ENCODE results near the gene COX4I2.
A peak's percentile ranks its signal among the peaks of the same experiment; 100 is the strongest.
"Not testable (repeated sequence)": the region's sequence is repeated elsewhere in the genome, so short reads cannot be mapped to it uniquely, and the experiment has no call there.

The COX4I2 gene

DNA sequence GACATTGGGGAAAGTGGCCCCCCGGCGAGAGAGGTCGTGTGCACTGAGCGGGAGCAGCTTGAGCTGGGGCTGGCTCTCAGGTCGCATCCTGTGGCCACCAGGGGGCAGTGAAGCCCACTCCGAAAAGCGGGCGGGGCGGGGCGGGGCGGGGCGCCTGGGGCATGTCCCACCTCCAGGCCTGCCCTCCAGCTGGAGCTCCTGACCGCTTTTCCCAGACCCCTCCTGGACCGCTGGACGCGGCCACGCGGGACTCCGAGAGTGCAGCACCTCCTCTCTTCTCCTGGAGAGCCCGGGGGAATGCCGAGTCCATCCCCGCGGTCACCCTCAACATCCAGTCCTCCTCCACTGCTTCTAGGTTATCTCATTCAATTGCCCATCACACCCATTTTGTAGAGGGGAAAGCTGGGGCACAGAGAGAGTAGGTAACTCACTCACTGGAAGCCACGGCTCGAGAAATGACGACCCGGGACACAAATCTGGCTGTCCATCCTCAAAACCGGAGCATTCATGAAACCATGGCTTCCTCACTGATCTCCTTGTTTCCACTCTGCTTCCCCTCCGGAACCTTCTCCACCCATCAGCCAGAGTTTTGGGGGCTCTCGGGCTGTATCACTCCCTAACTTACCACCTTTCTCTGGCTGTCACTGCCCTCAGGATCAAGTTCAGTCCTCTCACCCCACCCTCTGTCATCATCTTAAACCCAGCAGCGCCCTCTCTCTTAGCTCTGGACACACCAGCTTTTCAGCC, 24.1 kb downstream of the COX4I2 start:
- peak; percentile 87 for DNase-seq

DNA sequence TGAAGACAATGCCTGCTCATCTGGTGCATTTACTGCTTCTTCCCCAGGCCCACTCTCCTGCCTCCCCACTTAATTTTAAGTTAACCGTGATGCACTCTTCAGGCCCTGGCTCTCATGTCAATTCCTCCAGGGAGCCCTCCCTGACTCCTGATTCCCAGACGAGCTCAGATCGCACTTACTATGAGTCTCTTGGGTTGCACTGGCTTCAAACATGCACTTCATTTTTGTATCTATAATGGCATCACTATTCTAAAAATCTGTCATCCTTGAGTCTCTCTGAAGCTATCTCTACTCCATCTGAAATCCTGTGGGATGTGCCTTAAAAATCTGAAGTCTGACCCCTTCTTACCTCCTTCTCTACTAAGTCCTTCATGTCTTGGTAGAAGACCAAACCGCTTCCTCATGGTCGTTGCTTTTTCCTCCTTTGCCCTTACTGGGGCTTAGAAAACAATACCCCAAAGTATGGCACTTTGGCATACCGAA, 24.7 kb downstream of the COX4I2 start:
- DNase-seq = no peak

DNA sequence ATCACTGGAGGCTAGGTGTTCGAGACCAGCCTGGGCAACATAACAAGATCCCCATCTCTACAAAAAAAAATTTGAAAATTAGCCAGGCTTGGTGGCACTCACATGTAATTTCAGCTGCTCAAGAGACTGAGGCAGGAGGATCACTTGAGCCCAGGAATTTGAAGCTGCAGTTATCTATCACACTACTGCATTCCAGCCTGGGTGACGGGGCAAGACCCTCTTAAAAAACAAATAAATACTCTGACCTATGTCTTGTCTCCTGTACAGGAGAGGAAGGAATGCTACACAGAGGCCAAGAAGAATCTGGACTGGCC, 25.8 kb downstream of the COX4I2 start:
- no peak for DNase-seq

DNA sequence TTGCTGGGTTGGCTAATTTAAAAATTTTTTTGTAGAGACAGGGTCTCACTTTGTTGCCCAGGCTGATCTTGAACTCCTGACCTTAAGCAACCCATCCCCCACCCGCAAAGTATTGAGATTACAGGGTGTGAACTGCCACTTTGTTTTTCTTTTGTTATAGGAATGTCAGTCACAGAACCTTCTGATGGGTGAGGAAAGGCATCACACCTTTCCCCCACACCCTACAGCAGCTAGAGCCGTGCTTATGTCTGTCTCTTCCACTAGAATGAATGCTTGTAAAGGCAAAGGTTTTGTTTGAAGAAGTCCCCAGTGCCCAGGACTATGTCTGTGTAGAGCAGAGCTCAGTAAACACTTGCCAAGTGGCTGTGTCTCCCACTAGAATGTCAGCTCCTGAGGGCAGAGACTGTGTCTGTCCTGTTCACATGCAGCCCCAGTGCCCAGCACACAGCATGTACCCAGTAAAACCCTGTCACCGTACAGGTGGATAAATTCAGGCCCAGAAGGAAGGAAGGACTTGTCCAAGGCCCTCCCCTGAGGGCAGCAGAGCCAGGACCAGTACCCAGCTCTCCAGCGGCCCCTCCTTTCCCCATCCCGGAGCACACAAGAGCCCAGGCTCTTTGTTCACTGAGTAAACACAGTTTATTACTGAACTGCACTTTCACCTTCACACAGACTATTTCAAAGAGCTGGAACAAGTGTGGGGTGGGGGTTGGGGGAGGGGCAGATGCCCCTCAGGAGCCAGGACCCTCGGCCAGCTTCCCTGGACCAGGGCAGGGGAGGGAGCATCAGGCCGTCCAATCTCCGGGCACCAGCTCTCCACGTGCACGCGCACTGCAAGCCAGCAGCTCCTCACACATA, 26.4 kb downstream of the COX4I2 start:
- DNase-seq = peak; percentile 91

DNA sequence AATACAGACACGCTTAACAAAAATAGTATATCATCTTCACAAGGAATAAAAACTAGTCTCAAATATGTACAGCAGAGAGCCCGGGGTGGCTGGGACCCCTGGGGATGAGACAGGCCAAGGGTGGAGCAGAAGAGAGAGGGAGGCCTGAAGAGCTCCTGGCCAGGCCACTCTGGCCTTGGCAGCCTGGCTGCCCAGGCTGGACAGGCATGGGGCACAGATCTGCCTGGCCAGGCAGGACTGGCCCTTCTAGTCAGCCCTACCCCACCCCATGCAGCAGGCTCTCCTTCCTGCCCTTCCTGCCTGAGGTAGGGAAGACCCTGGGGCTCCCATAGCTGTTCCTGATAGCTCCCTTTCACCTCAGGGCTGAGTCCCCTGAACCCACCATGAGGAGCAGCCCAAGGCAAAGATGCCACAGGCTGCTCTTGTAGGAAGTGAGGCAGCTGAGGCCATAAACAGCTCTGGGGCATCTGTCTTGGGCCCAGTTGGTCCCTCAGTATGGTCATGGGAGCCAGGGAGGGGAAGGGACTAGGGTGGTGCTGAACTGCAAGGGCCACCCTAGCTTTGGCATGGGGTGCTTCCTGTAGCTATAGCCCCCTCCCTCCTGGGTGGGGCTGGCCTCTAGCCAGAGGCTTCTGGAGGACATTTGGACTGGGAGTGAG, 27.1 kb downstream of the COX4I2 start:
- DNase-seq = peak; percentile 66

DNA sequence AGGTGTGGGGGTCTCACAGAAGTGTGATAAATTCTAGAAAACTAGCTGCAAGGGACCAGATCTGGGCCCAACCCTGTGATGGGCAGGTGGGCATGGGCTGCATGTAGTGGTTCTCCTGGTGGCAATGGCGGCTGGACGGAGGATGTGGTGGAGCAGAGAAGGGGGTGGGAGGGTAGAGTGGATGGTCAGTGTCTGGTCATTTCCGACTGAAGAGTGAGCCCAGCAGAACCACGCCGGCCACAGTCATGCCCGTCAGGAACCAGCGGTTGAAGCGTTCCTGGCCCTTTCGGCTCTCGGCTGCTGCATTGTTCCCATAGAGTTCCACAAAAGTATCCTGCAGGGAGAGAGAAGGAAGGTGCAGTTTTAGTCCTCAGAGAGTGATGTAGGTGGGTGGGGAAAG, 28.0 kb downstream of the COX4I2 start:
- no peak for DNase-seq

DNA sequence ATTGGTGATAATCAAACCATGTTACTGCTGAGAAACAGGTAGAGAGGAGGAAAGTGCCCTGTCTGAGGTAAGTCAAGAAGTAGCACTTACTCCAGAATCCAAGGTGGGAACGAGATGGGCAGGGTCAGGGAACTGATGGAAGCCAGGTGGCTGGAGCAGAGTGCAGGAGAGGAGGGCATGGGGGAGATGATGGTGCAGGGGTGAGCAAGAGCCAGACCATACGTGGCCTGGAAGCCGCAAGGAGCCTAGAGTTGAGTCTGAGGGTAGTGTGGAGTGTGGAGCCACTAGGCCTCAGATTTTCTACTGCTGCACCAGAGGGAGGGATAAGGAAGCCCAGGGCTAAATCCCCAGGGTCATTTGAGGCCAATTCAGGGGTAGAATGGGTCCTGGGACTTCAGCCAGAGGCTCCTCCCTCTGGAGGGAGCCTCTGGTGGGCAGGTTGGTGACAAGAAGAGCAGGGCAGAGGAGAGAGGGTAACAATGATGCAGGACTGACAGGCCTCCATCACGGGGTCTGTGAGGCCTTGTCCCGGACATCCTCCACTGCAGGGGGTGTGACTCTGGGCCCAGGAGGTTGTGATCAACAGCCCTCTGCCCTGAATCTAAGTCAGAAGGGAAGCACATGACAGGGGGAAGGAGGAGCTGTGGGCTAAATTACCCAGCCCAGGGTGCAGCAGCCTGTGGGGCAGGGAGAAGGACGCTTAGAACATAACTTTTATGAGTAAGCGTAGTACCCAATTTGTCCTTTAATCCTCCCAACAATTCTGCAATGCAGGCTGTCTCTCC, 28.7 kb downstream of the COX4I2 start:
- no peak for DNase-seq

DNA sequence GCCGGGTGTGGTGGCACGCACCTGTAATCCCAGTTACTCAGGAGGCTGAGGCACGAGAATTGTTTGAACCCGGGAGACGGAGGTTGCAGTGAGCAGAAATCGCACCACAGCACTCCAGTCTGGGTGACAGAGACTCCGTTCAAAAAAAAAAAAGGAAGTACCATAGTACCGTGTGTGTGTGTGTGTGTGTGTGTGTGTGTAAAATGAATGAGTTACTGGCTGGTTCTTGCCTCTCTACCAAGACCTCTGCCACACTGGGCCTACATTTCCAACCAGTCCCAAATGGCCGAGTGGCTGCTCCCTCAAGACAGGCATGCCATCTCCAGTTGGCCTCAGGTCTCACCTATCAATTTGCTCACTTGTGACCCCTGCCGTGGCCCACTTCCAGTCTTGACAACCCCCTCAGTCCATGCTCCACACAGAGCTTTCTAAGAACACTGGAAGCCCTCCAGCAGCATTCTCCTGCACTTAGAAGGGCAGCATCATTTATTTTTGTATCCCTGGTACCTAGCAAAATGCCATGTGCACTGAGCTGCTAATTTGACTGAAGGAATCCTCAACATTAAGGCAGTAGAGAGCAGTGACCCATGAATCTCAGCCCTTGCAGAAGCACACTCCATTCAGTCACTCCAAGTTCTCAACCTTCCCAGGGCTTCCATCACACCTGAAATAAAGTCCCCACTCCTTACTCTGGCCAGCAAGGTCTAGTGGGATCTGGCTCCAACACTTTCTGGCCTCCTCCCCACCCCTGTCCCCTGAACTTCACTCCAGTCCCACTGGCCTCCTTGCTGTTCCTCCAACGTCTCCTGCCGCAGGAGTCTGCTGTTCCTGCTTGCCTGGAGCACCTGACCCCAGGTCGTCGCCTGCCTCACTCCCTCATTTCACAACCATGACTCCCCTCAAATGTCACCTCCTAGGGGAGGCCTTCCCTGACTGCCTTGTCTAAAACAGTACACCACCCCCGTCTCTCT, 29.9 kb downstream of the COX4I2 start:
- no peak for DNase-seq

DNA sequence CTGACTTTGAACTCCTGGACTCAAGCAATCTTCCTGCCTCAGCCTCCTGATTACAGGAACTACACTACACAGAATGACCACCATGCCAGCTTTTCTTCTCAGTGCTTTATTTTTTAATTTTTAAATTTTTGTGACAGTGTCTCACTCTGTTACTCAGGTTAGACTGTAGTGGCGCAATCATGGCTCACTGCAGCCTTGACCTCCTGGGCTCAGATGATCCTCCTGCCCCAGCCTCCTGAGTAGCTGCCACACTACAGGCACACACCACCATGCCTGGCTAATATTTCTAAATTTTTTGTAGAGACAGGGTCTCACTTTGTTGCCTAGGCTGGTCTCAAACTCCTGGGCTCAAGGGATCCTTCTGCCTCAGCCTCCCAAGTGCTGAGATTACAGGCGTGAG, 31.2 kb downstream of the COX4I2 start:
- DNase-seq = not testable (repeated sequence)

DNA sequence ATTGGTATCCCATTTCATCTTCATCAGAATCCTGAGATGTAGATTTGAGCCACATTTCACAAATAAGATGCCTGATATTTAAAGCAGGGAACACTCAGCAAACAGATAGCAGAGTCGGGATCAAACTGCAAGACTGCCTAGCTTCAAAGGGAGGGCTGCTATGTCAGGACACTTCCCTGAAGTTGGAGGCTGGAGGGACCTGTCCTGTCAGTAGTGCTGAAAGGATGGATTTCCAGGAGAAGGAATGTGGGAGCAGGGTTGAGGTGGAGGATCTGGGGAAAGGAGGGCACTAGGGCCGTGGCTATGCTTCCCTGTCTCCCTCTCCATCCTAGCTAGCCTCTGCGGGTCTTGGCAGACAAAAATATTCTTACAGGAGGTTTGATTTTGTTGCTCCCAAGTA, 32.2 kb downstream of the COX4I2 start:
- DNase-seq = no peak

DNA sequence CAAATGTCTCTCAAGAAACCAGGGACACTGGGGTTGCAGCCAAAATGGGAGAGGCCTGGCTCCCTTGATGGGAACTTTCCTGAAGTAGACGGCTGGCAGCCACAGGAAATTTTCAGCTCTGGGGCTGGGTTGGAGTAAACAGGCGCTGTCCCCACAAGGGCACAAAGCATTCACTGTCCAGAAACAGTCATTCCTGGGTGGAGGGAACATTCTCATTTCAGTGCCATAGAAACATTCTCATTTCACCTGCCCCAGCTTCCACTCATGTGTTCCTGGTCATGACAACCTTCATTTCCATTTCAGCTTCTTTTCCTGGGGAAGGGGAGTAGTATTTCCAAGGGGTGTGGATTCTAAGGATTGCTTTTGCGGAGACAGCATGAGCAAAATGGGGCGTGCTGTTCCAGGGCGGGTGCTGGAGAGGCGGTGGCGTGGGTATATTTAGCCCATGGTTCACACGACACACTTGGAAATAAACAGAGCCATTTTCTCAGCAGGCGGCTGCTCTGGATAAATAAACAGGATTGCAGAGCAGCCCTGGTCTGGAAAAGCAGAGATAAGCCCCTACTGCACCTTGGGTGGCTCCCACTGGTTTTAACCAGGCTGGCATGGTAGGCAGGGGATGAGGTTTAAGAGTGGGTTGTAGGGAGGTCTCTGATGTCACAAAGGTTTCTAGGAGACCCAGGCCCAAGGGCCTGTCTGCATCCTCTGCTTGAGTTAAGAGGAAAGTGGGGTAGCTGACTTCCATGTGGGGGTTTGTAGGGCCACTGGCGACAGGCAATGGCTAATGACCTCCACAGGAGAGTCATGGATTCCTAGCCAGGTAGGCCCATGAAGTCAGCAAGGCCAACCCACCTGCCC, 32.9 kb downstream of the COX4I2 start:
- peak; percentile 85 for DNase-seq

DNA sequence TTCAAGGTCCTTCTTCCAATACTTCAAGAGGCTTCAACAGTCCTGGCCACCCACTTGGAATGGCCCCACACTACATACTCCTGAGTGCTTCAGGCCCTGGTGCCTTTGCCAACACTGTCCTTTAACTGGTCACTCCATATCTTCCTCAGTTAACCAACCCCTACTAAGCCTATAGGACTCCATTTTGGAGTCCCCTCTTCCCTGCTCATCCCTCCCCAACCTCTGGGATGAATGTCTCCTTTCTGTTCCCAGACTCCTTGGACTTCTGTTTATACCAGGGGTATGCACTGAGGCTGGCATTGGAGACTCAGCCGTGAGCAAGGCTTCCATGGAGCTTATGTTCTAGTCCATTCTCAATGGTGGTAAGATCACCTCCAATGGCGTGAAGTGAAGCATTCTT, 33.6 kb downstream of the COX4I2 start:
- no peak for DNase-seq

DNA sequence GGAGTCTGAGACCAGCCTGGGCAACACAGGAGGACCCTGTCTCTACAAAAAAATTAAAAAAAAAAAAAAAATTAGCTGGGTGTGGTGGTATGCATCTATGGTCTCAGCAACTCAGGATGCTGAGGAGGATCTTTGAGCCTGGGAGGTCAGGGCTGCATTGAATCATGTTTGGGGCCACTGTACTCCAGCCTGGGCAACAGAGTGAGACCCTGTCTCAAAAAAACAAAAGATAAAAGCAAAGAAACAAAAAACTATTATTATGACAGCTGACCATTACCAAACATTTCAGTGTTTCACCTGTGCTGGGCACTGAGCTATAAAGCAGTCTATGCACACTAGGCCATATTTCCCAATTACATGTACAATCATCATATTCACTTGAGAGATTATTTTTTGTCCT, 35.7 kb downstream of the COX4I2 start:
- no peak for DNase-seq

DNA sequence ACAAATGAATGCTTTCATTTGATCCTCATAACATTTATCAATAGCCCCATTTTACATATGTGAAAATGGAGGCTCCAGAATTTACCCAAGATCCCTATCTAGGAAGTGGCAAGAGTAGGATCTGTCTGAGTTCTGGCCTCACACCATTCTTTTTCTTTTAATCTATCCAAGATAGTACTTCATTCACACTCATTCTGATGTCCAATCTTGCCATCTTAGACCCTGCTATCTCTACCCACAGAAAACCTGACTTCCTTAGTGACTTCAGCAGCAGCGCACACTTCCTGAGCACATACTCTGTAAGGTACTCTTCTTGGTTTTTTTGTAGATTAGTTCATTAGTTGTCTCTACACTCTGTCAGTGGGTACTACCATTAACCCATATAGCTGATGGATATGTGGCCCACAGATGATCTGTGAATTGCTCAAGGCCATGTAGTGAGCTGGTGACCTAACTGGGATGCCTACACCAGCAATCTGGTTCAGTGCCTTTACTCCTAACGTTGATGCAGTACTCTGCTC, 36.3 kb downstream of the COX4I2 start:
- no peak for DNase-seq

DNA sequence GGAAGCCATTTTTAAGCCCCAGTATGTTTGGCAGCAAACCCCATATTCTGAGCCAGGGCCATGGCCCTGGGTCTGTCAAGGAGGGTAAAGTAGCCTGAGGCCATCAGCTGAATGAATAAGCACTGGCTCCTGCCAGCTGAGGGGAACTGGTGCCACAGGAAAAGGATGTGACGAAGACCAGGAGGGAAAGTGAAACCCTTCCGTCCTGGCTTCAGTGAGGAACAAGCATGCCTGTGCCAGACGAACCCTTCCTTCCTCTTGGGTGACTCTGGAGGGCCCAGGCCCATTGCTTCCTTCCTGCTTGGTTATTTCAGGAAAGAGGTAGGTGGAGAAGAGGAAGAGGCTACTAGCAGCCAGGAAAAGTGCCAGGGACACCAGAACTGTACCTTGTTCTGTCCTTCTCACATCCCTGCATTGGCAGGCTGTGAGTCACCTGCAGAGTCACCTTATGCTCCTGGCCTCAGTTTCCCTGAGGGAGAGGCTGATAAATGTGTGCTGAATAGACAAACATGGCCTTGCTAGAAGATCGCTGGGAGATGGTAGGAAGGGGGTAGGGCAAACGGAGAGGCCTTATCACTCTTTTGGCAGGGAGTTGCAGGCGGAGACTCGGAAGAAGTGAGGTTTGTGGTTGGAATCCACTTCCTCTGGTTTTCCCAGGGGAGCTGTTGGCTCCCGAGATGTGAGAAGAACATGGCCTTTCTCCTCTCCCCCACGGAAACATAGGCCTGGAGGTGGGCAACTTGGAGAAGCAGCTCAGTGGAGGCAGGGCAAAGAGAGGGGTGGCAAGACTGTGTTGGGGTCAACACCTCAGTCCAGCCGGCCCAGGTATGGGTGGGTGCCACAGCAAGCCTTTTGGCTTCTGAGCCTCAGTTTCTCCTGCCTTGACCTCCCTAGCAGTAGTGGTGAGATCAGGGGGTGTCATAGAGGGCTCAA, 37.4 kb downstream of the COX4I2 start:
- DNase-seq = peak; percentile 32

DNA sequence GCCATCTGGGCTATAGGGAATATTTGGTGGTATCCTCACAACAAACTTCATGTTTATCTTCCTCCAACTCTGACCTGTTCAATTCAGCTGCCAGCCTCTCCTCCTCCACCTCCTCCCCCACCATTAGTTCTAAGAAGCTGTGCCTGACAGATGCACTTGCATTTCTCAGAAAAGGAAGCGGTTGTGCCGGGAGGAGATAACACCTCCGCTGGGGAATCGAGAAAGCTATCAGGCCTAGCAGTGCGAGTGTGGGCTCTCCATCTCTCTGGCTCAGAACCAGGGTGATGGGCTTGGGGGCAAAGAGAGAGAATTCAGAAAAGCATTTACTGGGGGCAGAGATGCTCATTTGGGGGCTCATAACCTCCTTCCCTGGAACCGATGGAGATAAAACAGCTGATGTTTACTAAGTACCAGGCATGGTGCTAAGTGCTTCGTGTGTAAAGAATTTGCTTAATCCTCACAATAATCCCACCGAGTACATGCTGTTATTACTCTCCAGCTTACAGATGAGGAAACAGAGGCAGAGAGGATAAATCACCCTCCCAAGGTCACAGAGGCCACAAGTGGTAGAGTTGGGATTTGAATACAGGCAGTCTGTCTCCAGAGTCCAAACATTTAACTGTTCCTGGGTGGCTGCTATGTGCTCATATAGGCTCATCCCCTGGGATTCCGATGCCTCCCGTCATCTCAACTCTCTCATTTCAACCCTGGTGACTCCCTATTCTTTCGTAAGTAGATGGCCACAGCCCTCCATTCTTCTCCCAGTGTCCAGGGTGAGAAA, 38.3 kb downstream of the COX4I2 start:
- no peak for DNase-seq

DNA sequence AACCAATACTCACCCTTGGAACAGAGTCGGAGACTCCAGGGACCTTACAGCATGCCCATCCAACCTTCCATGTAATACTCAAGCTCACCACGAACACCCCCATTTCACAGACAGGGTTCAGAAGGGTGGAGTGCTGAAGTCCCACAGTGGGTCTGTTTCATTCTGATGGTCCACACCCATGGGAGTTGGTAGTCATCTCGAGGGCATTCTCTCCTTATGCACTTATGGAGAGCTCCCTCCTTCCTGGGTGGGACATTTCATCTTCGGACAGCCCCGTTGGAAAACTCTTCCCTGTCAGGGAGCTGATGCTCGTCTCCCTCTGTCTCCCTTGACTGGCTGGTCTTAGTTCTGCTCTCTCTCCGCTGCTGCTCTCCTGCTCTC, 38.9 kb downstream of the COX4I2 start:
- no peak for DNase-seq

DNA sequence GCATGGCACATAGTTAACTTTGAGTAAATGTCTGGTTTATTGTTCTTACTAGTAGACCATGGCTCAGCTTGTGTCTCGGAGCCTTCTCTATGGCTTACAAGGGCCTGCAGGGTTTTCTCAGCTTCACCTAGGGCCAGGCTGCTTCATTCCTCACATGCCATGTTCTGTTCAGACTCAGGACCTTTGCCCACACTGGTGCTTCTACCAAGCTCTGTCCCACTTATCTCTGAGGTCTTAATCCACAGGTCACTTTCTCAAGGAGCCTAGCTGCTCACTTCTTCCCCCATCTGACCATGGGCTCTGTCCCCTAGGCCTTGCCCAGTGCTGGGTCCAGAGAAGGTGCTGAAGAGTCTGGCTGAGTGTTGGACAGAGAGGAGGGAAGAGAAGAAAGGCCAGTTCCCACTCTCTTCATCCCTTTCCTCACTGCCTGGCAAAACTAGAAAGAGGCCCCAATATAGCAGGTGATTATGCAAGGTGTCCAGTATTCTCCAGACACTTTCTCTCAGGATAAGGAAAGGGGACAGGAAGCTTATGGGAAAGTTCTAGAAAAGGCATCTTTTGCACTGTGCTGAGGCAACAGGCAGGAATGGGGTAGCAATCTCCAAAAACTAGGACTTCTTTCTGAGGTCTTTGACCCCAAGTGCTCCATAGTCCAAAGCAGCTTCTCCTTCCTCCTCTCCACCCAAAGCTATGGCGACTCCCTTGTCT, 40.0 kb downstream of the COX4I2 start:
- no peak for DNase-seq

All from NCI-H69 (cell line).